H1 (cell line): ENCODE measurements around the gene INAVA. TPM values are rescaled to one million over a fixed set of nuclear protein-coding genes. Genes with fewer than 3 reads are reported as not detected.

ENCODE experiments used
- ATF3 ChIP-seq: IDR thresholded peaks from 2 replicates; pipeline ENCODE4 v1.6.1; 2011; ENCODE audit warnings: low read depth, mild to moderate bottlenecking, low read length; ENCODE audit not compliant: insufficient read depth
- BRCA1 ChIP-seq: IDR thresholded peaks from 2 replicates; pipeline ENCODE4 v1.6.1; 2012; ENCODE audit warnings: low read depth, low read length, improper control_type of control experiment
- CEBPB ChIP-seq: IDR thresholded peaks from 2 replicates; pipeline ENCODE4 v1.6.1; 2012; ENCODE audit warnings: low read depth, low read length
- CHD2 ChIP-seq: IDR thresholded peaks from 2 replicates; pipeline ENCODE4 v1.6.1; 2012; ENCODE audit warnings: low read length, improper control_type of control experiment
- CTBP2 ChIP-seq: IDR thresholded peaks from 2 replicates; pipeline ENCODE4 v1.7.0; 2011; ENCODE audit warnings: borderline replicate concordance, mild to moderate bottlenecking, moderate library complexity, mixed read lengths, low read length; ENCODE audit not compliant: insufficient read depth, insufficient read length
- CTCF ChIP-seq, 3 experiments: IDR thresholded peaks; 1 replicate in 2 of 3; 2 replicates in 1 of 3; pipeline versions ENCODE4 v1.5.1 to v1.6.1; 2011; ENCODE audit warnings: low read length in 3 of 3, mild to moderate bottlenecking in 3 of 3, inconsistent platforms in 2 of 3, low read depth in 1 of 3, moderate library complexity in 1 of 3; ENCODE audit not compliant: insufficient read depth in 1 of 3; ENCODE audit errors: control extremely low read depth in 1 of 3
- EGR1 ChIP-seq: IDR thresholded peaks from 2 replicates; pipeline ENCODE4 v1.6.1; 2011; ENCODE audit warnings: low read depth, low read length, borderline replicate concordance
- EZH2 ChIP-seq: fragments of 200-600 bp; sonication (generic); IDR thresholded peaks from 2 replicates; pipeline ENCODE4 v1.7.1; 2012; ENCODE audit warnings: low read depth, mild to moderate bottlenecking, moderate library complexity, low read length, inconsistent platforms; ENCODE audit not compliant: severe bottlenecking
- FOSL1 ChIP-seq: IDR thresholded peaks from 2 replicates; pipeline ENCODE4 v1.6.1; 2011; ENCODE audit warnings: mild to moderate bottlenecking, low read depth, low read length, moderate library complexity; ENCODE audit not compliant: insufficient read depth
- JUND ChIP-seq: IDR thresholded peaks from 2 replicates; pipeline ENCODE4 v1.6.1; 2011; ENCODE audit warnings: mild to moderate bottlenecking, improper control_type of control experiment, low read length
- KDM4A ChIP-seq: IDR thresholded peaks from one replicate; pipeline ENCODE4 v1.7.1; 2012; ENCODE audit warnings: low read depth, mild to moderate bottlenecking, moderate library complexity, low read length, inconsistent platforms; ENCODE audit not compliant: severe bottlenecking
- MAFK ChIP-seq: IDR thresholded peaks from 2 replicates; pipeline ENCODE4 v1.6.1; 2012; ENCODE audit warnings: low read depth, mild to moderate bottlenecking, improper control_type of control experiment, low read length
- MAX ChIP-seq: IDR thresholded peaks from 2 replicates; pipeline ENCODE4 v1.6.1; 2012; ENCODE audit warnings: inconsistent platforms
- RAD21 ChIP-seq, 2 experiments: IDR thresholded peaks in 1 of 2; conservative IDR thresholded peaks in 1 of 2; 2 replicates each; pipeline ENCODE4 v1.6.1; 2011; ENCODE audit warnings: low read depth in 2 of 2, low read length in 2 of 2, improper control_type of control experiment in 1 of 2, inconsistent platforms in 1 of 2, mild to moderate bottlenecking in 1 of 2, moderate library complexity in 1 of 2
- RNF2 ChIP-seq: fragments of 200-900, 300-1000 bp; sonication (generic); IDR thresholded peaks from 2 replicates; pipeline ENCODE4 v1.7.1; 2016; ENCODE audit warnings: borderline replicate concordance, low read depth, mild to moderate bottlenecking, antibody characterized with exemption, low read length; ENCODE audit not compliant: poor library complexity, severe bottlenecking; ENCODE audit errors: missing control alignments
- SP1 ChIP-seq: IDR thresholded peaks from 2 replicates; pipeline ENCODE4 v1.6.1; 2011; ENCODE audit warnings: low read depth, low read length
- SP2 ChIP-seq: IDR thresholded peaks from 2 replicates; pipeline ENCODE4 v1.6.1; 2012; ENCODE audit warnings: mild to moderate bottlenecking, low read length, inconsistent platforms
- SUZ12 ChIP-seq: fragments of 200-600 bp; sonication (generic); IDR thresholded peaks from 2 replicates; pipeline ENCODE4 v1.6.1; 2012; ENCODE audit warnings: mild to moderate bottlenecking, inconsistent platforms, low read length, moderate library complexity, mixed read lengths
- TAF1 ChIP-seq: IDR thresholded peaks from 2 replicates; pipeline ENCODE4 v1.6.1; 2011; ENCODE audit warnings: mild to moderate bottlenecking, low read depth, low read length
- TBP ChIP-seq: IDR thresholded peaks from 2 replicates; pipeline ENCODE4 v1.6.1; 2011; ENCODE audit warnings: low read depth, low read length, improper control_type of control experiment
- TEAD4 ChIP-seq: IDR thresholded peaks from 2 replicates; pipeline ENCODE4 v1.6.1; 2012; ENCODE audit warnings: low read depth, low read length, inconsistent platforms, mixed read lengths
- ZNF274 ChIP-seq: IDR thresholded peaks from 2 replicates; pipeline ENCODE4 v1.7.0; 2012; ENCODE audit warnings: low read length, borderline replicate concordance; ENCODE audit errors: extremely low read depth
- polyA plus RNA-seq, 7 experiments: library from polyadenylated mRNA; depleted of rRNA in 3 of 7; stranded (reverse) in 5 of 7; unstranded in 2 of 7; fragments of >200 nt in 5 of 7; fragments of 200-250 nt in 2 of 7; gene quantifications; 1 replicate in 5 of 7; 2 replicates in 1 of 7; 4 replicates in 1 of 7; pipeline versions ENCODE4 v1.2.1 to v1.2.3, GENCODE V29; 2011 to 2013; ENCODE audit warnings: missing spikeins in 2 of 7, mixed read lengths in 2 of 7
- total RNA-seq: library from RNA; stranded (reverse); fragmentation: NEBNext Ultra II Directional; extraction: Animal tissue kit (Norgen Biotek cat#: 25700); gene quantifications from 2 replicates; pipeline ENCODE4 v1.2.1, GENCODE V29; 2021

The INAVA gene
- total and polyA plus RNA-seq, 2 of the 8 experiments (the other 6 are each of a cell fraction or from before 2014, with no cell fraction given): 46.8 to 49.3 TPM

- no peak for TF ChIP-seq JUND
- no peak for TF ChIP-seq FOSL1
- TF ChIP-seq CTBP2: no peak
- no peak for TF ChIP-seq CEBPB
- peak; percentile 47; the same call in 1 of the 2 replicates for TF ChIP-seq MAX
- no peak for TF ChIP-seq SUZ12
- TF ChIP-seq CHD2: 0 out of 2 replicates have a peak, but pooled peaks have one; percentile 34
- no peak; the same call in 1 of the 2 replicates for TF ChIP-seq TBP
- TF ChIP-seq EGR1: no peak
- no peak for TF ChIP-seq SP1
- TF ChIP-seq RNF2: no peak
- TF ChIP-seq KDM4A: no peak
- TF ChIP-seq RAD21 (IDR thresholded peaks at IDR 0.05 in 1 of 2, conservative IDR thresholded peaks at IDR 0.05 in 1 of 2; ENCODE audit: low read depth in 2 of 2, low read length in 2 of 2): peak; percentile 55 to 71
- TF ChIP-seq TEAD4: no peak
- TF ChIP-seq ZNF274: no peak
- no peak for TF ChIP-seq EZH2
- TF ChIP-seq CTCF (IDR thresholded peaks at IDR 0.05; ENCODE audit: control extremely low read depth in 1 of 3, insufficient read depth in 1 of 3, low read depth in 1 of 3, low read length in 3 of 3): peak; percentile 76 to 100 (median 90)
- 0 out of 2 replicates have a peak, but pooled peaks have one; percentile 33 for TF ChIP-seq ATF3
- TF ChIP-seq TAF1: no peak
- TF ChIP-seq MAFK: no peak
- TF ChIP-seq BRCA1: no peak
- no peak for TF ChIP-seq SP2
Observed at GRCh38 chr1:200916152-200916551, 21.5 kb downstream of the INAVA start (continued).
